HepG2 (cell line): Measurements from ENCODE around the gene RUVBL1. TPM values are rescaled to one million over a fixed set of nuclear protein-coding genes. Genes with fewer than 3 reads are reported as not detected.

Source experiments
- HOXA3 ChIP-seq: sonication (generic); formaldehyde crosslinking; IDR thresholded peaks from 2 replicates; pipeline ENCODE4 v1.5.0; 2020; ENCODE audit warnings: missing genetic modification reagents
- NFATC3 ChIP-seq: sonication (generic); formaldehyde crosslinking; IDR thresholded peaks from 2 replicates; pipeline ENCODE4 v1.5.1; 2020; ENCODE audit warnings: mild to moderate bottlenecking, missing genetic modification reagents
- NONO ChIP-seq, 2 experiments: fragments of 450-650 bp in 1 of 2; sonication (generic) in 1 of 2; formaldehyde crosslinking in 1 of 2; IDR thresholded peaks in 1 of 2; conservative IDR thresholded peaks in 1 of 2; 2 replicates each; pipeline versions ENCODE4 v1.6.1 to v1.8.0; 2017 to 2022; ENCODE audit warnings: mild to moderate bottlenecking in 1 of 2, missing genetic modification reagents in 1 of 2, moderate library complexity in 1 of 2
- PHF21A ChIP-seq: sonication (generic); formaldehyde crosslinking; IDR thresholded peaks from 2 replicates; pipeline ENCODE4 v1.5.0; 2020; ENCODE audit warnings: mild to moderate bottlenecking, missing genetic modification reagents
- TARDBP ChIP-seq: sonication (generic); formaldehyde crosslinking; IDR thresholded peaks from 2 replicates; pipeline ENCODE4 v1.8.0; 2022; ENCODE audit warnings: mild to moderate bottlenecking, missing genetic modification reagents
- ZFP36 ChIP-seq: fragments of 150-350 bp; IDR thresholded peaks from 2 replicates; pipeline ENCODE4 v1.6.1; 2018; ENCODE audit warnings: borderline replicate concordance, low read length, low read depth; ENCODE audit not compliant: partially characterized antibody
- ZNF768 ChIP-seq: sonication (generic); formaldehyde crosslinking; IDR thresholded peaks from 2 replicates; pipeline ENCODE4 v1.4.0; 2020; ENCODE audit warnings: missing genetic modification reagents
- ZSCAN29 ChIP-seq: sonication (generic); formaldehyde crosslinking; conservative IDR thresholded peaks from 2 replicates; pipeline ENCODE4 v1.4.0; 2020; ENCODE audit warnings: mild to moderate bottlenecking, missing genetic modification reagents
- polyA plus RNA-seq, 8 experiments: library from polyadenylated mRNA; depleted of rRNA in 3 of 8; stranded (reverse) in 7 of 8; unstranded in 1 of 8; fragments of >200 nt; fragmentation: Illumina TruSeq in 4 of 8; extraction: Trizol in 4 of 8; gene quantifications; 2 replicates each; pipeline versions ENCODE4 v1.2.1 to v1.2.3, GENCODE V29; 2011 to 2016; ENCODE audit warnings: low read depth in 4 of 8, missing spikeins in 1 of 8, mixed read lengths in 1 of 8; ENCODE audit not compliant: insufficient read depth in 1 of 8
- total RNA-seq, 5 experiments: library from RNA; depleted of rRNA; stranded (reverse); fragments of >200 nt; fragmentation: Illumina TruSeq; extraction: Trizol; gene quantifications; 2 replicates each; pipeline ENCODE4 v1.2.3, GENCODE V29; 2016; ENCODE audit warnings: low read depth in 1 of 5
- TF ChIP-seq, protein P1 (sequence below): sonication (generic); formaldehyde crosslinking; conservative IDR thresholded peaks from 2 replicates; pipeline ENCODE4 v1.4.0; 2020; ENCODE audit warnings: missing genetic modification reagents
- TF ChIP-seq, protein P2 (sequence below): sonication (generic); formaldehyde crosslinking; IDR thresholded peaks from 2 replicates; pipeline ENCODE4 v1.4.0; 2020; ENCODE audit warnings: mild to moderate bottlenecking, missing genetic modification reagents
- TF ChIP-seq, protein P3 (sequence below): sonication (generic); formaldehyde crosslinking; IDR thresholded peaks from 2 replicates; pipeline ENCODE4 v1.4.0; 2020; ENCODE audit warnings: mild to moderate bottlenecking, missing genetic modification reagents
- TF ChIP-seq, protein P4 (sequence below): sonication (generic); formaldehyde crosslinking; IDR thresholded peaks from 2 replicates; pipeline ENCODE4 v1.5.1; 2020; ENCODE audit warnings: missing genetic modification reagents, mild to moderate bottlenecking, borderline replicate concordance

Gene RUVBL1
- total and polyA plus RNA-seq, 2 of the 13 experiments (the other 11 are each of a cell fraction or from before 2014, with no cell fraction given): 32.7 to 86.3 TPM

DNA sequence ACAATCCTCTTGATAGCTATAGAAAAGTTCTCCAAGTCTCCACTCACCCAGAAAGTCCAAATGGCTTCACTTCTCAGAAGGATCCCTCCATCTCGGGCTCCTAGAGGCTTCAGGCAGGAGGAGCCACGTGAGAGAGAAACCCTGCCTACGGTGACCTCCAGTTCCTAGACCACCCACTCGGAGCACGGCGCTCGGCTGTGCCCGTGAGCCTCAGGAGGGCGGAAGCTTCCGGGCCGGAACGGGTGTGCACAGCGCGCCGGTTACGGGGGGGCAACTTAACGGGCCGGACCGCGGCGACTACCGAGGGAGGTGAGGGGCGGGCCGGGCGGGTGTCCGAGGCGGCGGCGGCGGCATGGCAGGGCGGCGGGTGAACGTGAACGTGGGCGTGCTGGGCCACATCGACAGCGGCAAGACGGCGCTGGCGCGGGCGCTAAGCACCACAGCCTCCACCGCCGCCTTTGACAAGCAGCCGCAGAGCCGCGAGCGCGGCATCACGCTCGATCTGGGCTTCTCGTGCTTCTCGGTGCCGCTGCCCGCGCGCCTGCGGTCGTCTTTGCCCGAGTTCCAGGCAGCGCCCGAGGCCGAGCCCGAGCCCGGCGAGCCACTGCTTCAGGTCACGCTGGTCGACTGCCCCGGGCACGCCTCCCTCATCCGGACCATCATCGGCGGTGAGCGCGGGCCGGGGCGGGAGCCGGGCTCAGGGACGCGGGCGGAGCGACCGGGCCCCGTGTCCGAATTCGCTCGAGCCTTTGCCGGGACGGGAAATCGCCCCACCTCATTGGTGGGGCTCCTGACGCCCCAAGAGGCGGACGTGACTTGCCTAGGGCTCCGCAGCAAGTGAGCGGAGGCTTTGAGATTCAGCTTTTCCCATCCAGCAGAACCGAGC is 29.8 kb upstream of the RUVBL1 start, which contains the start of gene EEFSEC (continued):
- TF ChIP-seq, protein P1, sequence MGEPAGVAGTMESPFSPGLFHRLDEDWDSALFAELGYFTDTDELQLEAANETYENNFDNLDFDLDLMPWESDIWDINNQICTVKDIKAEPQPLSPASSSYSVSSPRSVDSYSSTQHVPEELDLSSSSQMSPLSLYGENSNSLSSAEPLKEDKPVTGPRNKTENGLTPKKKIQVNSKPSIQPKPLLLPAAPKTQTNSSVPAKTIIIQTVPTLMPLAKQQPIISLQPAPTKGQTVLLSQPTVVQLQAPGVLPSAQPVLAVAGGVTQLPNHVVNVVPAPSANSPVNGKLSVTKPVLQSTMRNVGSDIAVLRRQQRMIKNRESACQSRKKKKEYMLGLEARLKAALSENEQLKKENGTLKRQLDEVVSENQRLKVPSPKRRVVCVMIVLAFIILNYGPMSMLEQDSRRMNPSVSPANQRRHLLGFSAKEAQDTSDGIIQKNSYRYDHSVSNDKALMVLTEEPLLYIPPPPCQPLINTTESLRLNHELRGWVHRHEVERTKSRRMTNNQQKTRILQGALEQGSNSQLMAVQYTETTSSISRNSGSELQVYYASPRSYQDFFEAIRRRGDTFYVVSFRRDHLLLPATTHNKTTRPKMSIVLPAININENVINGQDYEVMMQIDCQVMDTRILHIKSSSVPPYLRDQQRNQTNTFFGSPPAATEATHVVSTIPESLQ (CRISPR knock-in tag): no peak
- TF ChIP-seq ZSCAN29 (CRISPR knock-in tag) (peak; percentile 50; the same call in 1 of the 2 replicates), TARDBP (CRISPR knock-in tag) (peak; percentile 97), HOXA3 (peak; percentile 91), ZNF768 (peak; percentile 88), NONO (IDR thresholded peaks at IDR 0.05) (no peak), NONO (CRISPR knock-in tag; conservative IDR thresholded peaks at IDR 0.05) (peak; percentile 96), ZFP36 (no peak), NFATC3 (CRISPR knock-in tag) (0 out of 2 replicates have a peak, but pooled peaks have one; percentile 16), PHF21A (peak; percentile 83)
- TF ChIP-seq, protein P2, sequence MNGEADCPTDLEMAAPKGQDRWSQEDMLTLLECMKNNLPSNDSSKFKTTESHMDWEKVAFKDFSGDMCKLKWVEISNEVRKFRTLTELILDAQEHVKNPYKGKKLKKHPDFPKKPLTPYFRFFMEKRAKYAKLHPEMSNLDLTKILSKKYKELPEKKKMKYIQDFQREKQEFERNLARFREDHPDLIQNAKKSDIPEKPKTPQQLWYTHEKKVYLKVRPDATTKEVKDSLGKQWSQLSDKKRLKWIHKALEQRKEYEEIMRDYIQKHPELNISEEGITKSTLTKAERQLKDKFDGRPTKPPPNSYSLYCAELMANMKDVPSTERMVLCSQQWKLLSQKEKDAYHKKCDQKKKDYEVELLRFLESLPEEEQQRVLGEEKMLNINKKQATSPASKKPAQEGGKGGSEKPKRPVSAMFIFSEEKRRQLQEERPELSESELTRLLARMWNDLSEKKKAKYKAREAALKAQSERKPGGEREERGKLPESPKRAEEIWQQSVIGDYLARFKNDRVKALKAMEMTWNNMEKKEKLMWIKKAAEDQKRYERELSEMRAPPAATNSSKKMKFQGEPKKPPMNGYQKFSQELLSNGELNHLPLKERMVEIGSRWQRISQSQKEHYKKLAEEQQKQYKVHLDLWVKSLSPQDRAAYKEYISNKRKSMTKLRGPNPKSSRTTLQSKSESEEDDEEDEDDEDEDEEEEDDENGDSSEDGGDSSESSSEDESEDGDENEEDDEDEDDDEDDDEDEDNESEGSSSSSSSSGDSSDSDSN (CRISPR knock-in tag): peak; percentile 96
- TF ChIP-seq, protein P3, sequence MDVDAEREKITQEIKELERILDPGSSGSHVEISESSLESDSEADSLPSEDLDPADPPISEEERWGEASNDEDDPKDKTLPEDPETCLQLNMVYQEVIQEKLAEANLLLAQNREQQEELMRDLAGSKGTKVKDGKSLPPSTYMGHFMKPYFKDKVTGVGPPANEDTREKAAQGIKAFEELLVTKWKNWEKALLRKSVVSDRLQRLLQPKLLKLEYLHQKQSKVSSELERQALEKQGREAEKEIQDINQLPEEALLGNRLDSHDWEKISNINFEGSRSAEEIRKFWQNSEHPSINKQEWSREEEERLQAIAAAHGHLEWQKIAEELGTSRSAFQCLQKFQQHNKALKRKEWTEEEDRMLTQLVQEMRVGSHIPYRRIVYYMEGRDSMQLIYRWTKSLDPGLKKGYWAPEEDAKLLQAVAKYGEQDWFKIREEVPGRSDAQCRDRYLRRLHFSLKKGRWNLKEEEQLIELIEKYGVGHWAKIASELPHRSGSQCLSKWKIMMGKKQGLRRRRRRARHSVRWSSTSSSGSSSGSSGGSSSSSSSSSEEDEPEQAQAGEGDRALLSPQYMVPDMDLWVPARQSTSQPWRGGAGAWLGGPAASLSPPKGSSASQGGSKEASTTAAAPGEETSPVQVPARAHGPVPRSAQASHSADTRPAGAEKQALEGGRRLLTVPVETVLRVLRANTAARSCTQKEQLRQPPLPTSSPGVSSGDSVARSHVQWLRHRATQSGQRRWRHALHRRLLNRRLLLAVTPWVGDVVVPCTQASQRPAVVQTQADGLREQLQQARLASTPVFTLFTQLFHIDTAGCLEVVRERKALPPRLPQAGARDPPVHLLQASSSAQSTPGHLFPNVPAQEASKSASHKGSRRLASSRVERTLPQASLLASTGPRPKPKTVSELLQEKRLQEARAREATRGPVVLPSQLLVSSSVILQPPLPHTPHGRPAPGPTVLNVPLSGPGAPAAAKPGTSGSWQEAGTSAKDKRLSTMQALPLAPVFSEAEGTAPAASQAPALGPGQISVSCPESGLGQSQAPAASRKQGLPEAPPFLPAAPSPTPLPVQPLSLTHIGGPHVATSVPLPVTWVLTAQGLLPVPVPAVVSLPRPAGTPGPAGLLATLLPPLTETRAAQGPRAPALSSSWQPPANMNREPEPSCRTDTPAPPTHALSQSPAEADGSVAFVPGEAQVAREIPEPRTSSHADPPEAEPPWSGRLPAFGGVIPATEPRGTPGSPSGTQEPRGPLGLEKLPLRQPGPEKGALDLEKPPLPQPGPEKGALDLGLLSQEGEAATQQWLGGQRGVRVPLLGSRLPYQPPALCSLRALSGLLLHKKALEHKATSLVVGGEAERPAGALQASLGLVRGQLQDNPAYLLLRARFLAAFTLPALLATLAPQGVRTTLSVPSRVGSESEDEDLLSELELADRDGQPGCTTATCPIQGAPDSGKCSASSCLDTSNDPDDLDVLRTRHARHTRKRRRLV (CRISPR knock-in tag): no peak; the same call in 1 of the 2 replicates
- TF ChIP-seq, protein P4, sequence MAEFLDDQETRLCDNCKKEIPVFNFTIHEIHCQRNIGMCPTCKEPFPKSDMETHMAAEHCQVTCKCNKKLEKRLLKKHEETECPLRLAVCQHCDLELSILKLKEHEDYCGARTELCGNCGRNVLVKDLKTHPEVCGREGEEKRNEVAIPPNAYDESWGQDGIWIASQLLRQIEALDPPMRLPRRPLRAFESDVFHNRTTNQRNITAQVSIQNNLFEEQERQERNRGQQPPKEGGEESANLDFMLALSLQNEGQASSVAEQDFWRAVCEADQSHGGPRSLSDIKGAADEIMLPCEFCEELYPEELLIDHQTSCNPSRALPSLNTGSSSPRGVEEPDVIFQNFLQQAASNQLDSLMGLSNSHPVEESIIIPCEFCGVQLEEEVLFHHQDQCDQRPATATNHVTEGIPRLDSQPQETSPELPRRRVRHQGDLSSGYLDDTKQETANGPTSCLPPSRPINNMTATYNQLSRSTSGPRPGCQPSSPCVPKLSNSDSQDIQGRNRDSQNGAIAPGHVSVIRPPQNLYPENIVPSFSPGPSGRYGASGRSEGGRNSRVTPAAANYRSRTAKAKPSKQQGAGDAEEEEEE: no peak
